Body of pancreas (tissue), 4 donors: ENCODE measurements around the gene POLD2. TPM values are rescaled to one million over a fixed set of nuclear protein-coding genes. Genes with fewer than 3 reads are reported as not detected.
A peak's percentile ranks its signal among the peaks of the same experiment; 100 is the strongest.

Source experiments
- ATAC-seq: fragments of 150-250 bp; one replicate; pipeline ENCODE4 v1.9.1; 2016
- DNase-seq, 4 donors: peaks; one replicate each; pipeline ENCODE4 v3.0.0-alpha.2; 2019
- H3K27ac ChIP-seq, 4 donors: fragments of 200-600 bp; sonication (generic); 1 replicate in 3 of 4; 2 replicates in 1 of 4; pipeline versions ENCODE4 v1.5.1 to v1.6.1; 2016 to 2019; ENCODE audit warnings: mild to moderate bottlenecking in 1 of 4, mixed read lengths in 1 of 4, moderate library complexity in 1 of 4
- H3K27me3 ChIP-seq, 2 donors: fragments of 200-600 bp; sonication (generic); one replicate each; pipeline ENCODE4 v1.6.0; 2016; ENCODE audit warnings: mild to moderate bottlenecking in 1 of 2
- H3K36me3 ChIP-seq, 2 donors: fragments of 200-600 bp; sonication (generic); replicated peaks in 1 of 2; 2 replicates each; pipeline ENCODE4 v1.5.1; 2016; ENCODE audit warnings: low read depth in 2 of 2; ENCODE audit not compliant: insufficient read depth in 1 of 2
- H3K4me1 ChIP-seq: fragments of 200-600 bp; sonication (generic); one replicate; pipeline ENCODE4 v1.6.0; 2016
- H3K4me3 ChIP-seq, 2 donors: fragments of 200-600 bp; sonication (generic); 1 replicate in 1 of 2; 2 replicates in 1 of 2; pipeline ENCODE4 v1.5.1; 2016 to 2019
- H3K9me3 ChIP-seq, 3 donors: fragments of 200-600 bp; sonication (generic); 1 replicate in 2 of 3; 2 replicates in 1 of 3; pipeline ENCODE4 v1.5.1; 2016
- POLR2A ChIP-seq, 3 donors: fragments of 450-650 bp; IDR thresholded peaks; one replicate each; pipeline ENCODE4 v1.6.1; 2016; ENCODE audit warnings: antibody characterized with exemption in 3 of 3, mild to moderate bottlenecking in 2 of 3
- WGBS, 2 donors: methylation state at CpG; one replicate each; pipeline ENCODE4 v1.1.5; 2017; 5-methylcytosine and 5-hydroxymethylcytosine counted together
- intact Hi-C: fragments of 100-400 bp; cut with DNase I; formaldehyde crosslinking; loops from one replicate; pipeline ENCODE4 v1.15.1; 2023
- total RNA-seq, 2 donors: library from RNA; depleted of rRNA; stranded (reverse); fragments of >200 nt; gene quantifications; one replicate each; pipeline ENCODE4 v1.1.0, GENCODE V29; 2016
- TF ChIP-seq, protein P1 (sequence below), 7 experiments: fragments of 450-650 bp in 4 of 7; fragments of 200-600 bp in 3 of 7; sonication (generic) in 3 of 7; IDR thresholded peaks; one replicate each; pipeline ENCODE4 v1.5.1; 2016 to 2019; ENCODE audit warnings: antibody characterized with exemption in 7 of 7

Gene POLD2
- total RNA-seq, 2 donors from 2014 or later, result 32.7 to 64.6 TPM

DNA sequence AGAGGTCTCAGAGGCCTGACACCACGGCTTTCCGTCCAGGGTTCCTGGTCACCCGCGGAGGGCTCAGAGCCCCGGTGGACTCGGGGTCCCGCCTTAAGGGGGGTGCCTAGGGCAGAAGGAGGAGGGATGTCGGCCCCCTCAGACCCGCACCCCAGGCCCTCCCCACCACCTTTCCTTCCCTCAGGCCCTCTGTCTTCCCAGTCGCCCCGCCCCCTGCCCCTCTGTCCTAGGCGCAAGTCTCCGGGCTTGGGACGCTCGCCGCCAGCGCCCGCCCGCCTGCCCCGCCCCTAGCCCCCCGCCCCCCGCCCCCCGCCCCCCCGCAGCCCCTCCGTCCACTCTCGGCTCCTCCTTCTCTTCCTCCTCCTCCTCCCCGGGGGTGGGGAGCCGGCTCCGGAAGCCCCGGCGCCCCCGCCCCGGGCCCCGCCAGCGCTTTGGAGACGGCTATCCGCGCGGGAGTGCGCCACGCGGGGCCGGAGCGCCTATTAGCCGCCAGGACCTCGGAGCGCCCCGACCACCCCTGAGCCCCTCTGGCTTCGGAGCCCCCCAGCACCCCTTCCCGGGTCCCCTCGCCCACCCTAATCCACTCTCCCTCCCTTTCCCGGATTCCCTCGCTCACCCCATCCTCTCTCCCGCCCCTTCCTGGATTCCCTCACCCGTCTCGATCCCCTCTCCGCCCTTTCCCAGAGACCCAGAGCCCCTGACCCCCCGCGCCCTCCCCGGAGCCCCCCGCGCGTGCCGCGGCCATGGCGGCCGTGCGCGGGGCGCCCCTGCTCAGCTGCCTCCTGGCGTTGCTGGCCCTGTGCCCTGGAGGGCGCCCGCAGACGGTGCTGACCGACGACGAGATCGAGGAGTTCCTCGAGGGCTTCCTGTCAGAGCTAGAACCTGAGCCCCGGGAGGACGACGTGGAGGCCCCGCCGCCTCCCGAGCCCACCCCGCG is 19.2 kb downstream of the POLD2 start, which contains the start of gene AEBP1:
TSS of gene AEBP1 (plus strand) at position 423 of the 937 bp plus-strand sequence. CDS start at position 744, 321 bp downstream.
- Histone ChIP-seq H3K4me3 (no peak within 1 kb of the TSS), H3K9me3 (no peaks in the 10 kb centered on the region), H3K27me3 (peaks cover 0 to 7% of the 10 kb centered on the region in 2 donors), H3K36me3 (no peaks in the 10 kb centered on the region), H3K4me1 (peaks cover 7% of the 10 kb centered on the region), H3K27ac (peak within 1 kb of the TSS in 2 of 4 donors; percentile 36 to 44)
- 7 to 11% methylated on average over 17 to 65 of the region's 87 CpGs for WGBS, 2 donors
- intact Hi-C loops, result no loop called here
- ATAC-seq, result peak; percentile 28
- no peak for TF ChIP-seq POLR2A (IDR thresholded peaks at IDR 0.05)
- TF ChIP-seq, protein P1, sequence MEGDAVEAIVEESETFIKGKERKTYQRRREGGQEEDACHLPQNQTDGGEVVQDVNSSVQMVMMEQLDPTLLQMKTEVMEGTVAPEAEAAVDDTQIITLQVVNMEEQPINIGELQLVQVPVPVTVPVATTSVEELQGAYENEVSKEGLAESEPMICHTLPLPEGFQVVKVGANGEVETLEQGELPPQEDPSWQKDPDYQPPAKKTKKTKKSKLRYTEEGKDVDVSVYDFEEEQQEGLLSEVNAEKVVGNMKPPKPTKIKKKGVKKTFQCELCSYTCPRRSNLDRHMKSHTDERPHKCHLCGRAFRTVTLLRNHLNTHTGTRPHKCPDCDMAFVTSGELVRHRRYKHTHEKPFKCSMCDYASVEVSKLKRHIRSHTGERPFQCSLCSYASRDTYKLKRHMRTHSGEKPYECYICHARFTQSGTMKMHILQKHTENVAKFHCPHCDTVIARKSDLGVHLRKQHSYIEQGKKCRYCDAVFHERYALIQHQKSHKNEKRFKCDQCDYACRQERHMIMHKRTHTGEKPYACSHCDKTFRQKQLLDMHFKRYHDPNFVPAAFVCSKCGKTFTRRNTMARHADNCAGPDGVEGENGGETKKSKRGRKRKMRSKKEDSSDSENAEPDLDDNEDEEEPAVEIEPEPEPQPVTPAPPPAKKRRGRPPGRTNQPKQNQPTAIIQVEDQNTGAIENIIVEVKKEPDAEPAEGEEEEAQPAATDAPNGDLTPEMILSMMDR (IDR thresholded peaks at IDR 0.05), result no peak
- no peak for DNase-seq

DNA sequence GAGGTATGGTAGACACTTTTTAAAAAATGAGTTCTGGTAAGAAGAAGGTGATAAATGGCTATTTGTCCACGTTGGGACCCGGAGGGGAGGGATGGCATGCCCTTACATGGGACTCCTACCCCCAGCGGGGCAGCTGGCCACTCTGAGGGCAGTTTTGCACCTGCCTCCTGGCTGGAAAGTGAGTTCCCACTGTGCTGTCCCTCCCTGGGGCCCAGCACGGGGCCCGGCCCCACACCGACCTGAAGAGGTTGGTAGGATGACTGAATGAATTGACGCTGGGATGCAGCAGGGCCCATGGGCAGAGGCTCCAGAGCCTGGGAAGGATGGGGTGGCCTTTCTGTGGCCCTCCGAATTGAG is 19.8 kb downstream of the POLD2 start:
- no peak overlapping the region for H3K27ac ChIP-seq
- H3K4me1 ChIP-seq, result peaks cover 7% of the 10 kb centered on the region
- no peaks in the 10 kb centered on the region for H3K36me3 ChIP-seq
- WGBS, 2 donors, result 66 to 79% methylated on average over 5 to 8 of the region's 8 CpGs
- TF ChIP-seq, protein P1 (IDR thresholded peaks at IDR 0.05), result no peak
- TF ChIP-seq POLR2A (IDR thresholded peaks at IDR 0.05), result no peak
- intact Hi-C loops, result no loop called here
- peaks cover 0 to 7% of the 10 kb centered on the region in 2 donors for H3K27me3 ChIP-seq
- ATAC-seq (no peak), DNase-seq (no peak)
- H3K4me3 ChIP-seq, result no peak overlapping the region
- H3K9me3 ChIP-seq, result no peaks in the 10 kb centered on the region

DNA sequence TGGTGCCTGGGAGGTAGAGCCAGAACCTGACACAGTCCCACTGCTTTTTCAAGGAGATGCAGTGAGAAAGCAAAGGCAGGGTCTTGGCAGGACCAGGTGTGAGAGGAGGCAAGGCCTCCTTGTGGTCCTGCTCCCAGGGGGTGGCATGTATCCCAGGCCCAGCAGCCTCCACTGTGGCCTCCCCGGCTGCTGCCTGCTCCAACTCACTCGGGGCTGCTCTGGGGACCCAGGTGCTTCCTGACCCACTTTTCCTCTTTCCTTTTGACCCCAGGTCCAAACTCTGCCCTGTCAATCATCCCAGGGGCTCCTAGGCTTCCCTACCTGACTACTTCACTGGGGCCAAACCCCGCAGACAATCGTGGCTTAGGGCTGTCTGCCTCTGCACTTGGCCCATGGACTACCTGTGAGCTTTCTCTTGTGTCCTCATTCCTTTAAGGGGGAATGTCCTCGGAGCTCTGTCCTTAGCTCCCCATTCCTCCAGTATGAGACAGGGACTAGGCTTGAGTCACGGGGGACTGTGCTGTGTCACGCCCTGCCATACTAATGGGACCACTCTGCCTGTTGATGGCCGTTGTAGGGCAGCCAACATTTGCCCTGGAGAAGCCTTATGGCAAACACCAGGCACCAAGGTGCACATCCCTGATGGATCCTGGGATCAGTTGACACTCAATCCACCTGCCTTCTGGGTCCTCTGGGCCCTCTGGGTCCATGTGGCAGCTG is 20.3 kb downstream of the POLD2 start:
- H3K4me3 ChIP-seq, result no peak overlapping the region
- H3K36me3 ChIP-seq, result no peaks in the 10 kb centered on the region
- ATAC-seq (no peak), DNase-seq (no peak)
- intact Hi-C loops, result no loop called here
- no peak overlapping the region for H3K27ac ChIP-seq
- no peaks in the 10 kb centered on the region for H3K9me3 ChIP-seq
- peaks cover 7% of the 10 kb centered on the region for H3K4me1 ChIP-seq
- peaks cover 0 to 7% of the 10 kb centered on the region in 2 donors for H3K27me3 ChIP-seq
- TF ChIP-seq POLR2A (IDR thresholded peaks at IDR 0.05), result no peak
- TF ChIP-seq, protein P1 (IDR thresholded peaks at IDR 0.05), result no peak
- 75 to 81% methylated on average over 5 to 8 of the region's 8 CpGs for WGBS, 2 donors

DNA sequence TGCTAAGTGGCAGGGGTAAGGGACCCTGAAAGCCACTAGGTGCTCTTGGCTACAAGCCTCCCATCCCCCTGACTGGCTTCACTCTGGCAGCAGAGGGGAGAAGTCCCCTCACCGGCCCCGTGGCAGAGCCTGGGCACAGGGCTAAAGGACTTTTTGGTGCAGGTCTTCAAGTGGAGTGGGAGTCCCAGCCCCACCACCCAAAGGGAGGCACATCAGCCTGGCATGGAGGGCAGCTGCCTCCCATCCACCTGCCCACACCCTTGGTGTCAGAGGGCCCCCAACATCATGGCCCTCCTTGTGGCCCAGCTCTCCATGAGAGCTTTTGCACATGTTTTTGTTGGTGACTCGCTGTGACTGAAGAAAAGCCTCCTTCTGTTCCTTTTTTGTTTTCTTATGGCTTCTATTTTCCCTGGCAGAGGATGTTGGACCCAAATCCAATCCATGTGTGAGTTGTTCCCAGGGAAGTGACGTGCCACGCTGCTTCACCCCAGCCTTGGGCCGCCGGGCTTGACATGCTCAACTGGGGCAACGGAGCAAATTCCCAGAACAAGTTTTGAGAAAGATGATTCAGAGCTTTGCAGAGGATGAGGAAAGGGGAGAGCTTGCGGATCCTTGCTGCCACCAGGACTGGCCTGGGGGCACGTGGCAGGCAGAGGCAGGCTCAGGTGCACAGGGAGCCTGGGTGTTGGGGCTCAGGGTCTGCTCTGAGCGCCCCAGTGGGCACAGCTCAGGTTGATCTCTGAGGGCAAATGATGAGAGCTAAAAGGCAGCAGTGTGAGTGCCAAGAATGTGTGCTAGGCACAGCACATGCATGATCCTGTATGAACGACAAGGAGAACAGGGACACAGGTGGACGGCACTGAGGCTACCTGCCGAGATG is 21.1 kb downstream of the POLD2 start:
- DNase-seq, result no peak
- intact Hi-C loops, result no loop called here

More for the DNA sequence above, 21.1 kb downstream of the POLD2 start:
- no peak for TF ChIP-seq POLR2A (IDR thresholded peaks at IDR 0.05)
- TF ChIP-seq, protein P1 (IDR thresholded peaks at IDR 0.05), result no peak
- ATAC-seq, result no peak
- Histone ChIP-seq H3K4me1 (peaks cover 7% of the 10 kb centered on the region), H3K36me3 (no peaks in the 10 kb centered on the region), H3K9me3 (no peaks in the 10 kb centered on the region), H3K27me3 (peaks cover 0 to 7% of the 10 kb centered on the region in 2 donors), H3K27ac (no peak overlapping the region), H3K4me3 (no peak overlapping the region)
- 87 to 89% methylated on average over 14 of the region's 14 CpGs for WGBS, 2 donors
